Loucy (cell line): ENCODE results near the gene EHF.

Source experiments
- EZH2phosphoT487 ChIP-seq: fragments of 200-600 bp; IDR thresholded peaks from 2 replicates; pipeline ENCODE4 v1.6.1; 2018; ENCODE audit warnings: antibody characterized with exemption, mild to moderate bottlenecking, moderate library complexity, borderline replicate concordance
- TF ChIP-seq, protein P1 (sequence below): fragments of 200-600 bp; sonication (generic); conservative IDR thresholded peaks from 2 replicates; pipeline ENCODE4 v1.5.1; 2014; ENCODE audit warnings: mild to moderate bottlenecking, antibody characterized with exemption, low read length

DNA sequence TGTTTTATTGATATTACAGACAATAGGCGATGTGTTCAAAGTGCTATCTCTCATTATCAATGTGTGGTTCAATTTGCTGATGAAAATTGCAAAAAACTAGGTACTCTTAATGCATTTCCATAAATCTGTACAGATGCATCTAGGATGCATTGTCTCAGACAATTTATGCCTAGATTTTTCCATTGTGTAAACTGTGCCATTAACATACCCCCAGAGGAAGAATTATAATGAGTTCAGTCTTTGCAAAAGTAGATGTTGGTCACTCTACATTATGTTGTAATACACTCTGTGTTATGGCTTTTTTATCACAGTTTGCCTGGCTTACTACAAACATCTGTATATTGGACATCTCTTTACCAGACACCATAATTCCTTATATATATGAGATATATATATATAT lies 62.5 kb downstream of the EHF start:
- TF ChIP-seq, protein P1, sequence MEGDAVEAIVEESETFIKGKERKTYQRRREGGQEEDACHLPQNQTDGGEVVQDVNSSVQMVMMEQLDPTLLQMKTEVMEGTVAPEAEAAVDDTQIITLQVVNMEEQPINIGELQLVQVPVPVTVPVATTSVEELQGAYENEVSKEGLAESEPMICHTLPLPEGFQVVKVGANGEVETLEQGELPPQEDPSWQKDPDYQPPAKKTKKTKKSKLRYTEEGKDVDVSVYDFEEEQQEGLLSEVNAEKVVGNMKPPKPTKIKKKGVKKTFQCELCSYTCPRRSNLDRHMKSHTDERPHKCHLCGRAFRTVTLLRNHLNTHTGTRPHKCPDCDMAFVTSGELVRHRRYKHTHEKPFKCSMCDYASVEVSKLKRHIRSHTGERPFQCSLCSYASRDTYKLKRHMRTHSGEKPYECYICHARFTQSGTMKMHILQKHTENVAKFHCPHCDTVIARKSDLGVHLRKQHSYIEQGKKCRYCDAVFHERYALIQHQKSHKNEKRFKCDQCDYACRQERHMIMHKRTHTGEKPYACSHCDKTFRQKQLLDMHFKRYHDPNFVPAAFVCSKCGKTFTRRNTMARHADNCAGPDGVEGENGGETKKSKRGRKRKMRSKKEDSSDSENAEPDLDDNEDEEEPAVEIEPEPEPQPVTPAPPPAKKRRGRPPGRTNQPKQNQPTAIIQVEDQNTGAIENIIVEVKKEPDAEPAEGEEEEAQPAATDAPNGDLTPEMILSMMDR = no peak
- no peak for TF ChIP-seq EZH2phosphoT487
